ENCODE measurements around the gene POLH. TPM values are rescaled to one million over a fixed set of nuclear protein-coding genes. Genes with fewer than 3 reads are reported as not detected.

Gene POLH
- total and polyA plus RNA-seq, 9 of the 15 experiments (the other 6 are each of a cell fraction or from before 2014, with no cell fraction given), result 5.8 to 31.6 (median 20.6) TPM

- TF ChIP-seq RFX5 (IDR thresholded peaks at IDR 0.05; ENCODE audit: low read depth, low read length), result no peak
- TF ChIP-seq ATF4 (CRISPR knock-in tag; IDR thresholded peaks at IDR 0.05), result peak; percentile 81
- peak; percentile 60; the same call in 1 of the 2 replicates for TF ChIP-seq MECOM (CRISPR knock-in tag; IDR thresholded peaks at IDR 0.05)
- no peak; the same call in 1 of the 2 replicates for TF ChIP-seq HEY1 (CRISPR knock-in tag; IDR thresholded peaks at IDR 0.05; ENCODE audit: borderline replicate concordance)
- TF ChIP-seq, protein P1, sequence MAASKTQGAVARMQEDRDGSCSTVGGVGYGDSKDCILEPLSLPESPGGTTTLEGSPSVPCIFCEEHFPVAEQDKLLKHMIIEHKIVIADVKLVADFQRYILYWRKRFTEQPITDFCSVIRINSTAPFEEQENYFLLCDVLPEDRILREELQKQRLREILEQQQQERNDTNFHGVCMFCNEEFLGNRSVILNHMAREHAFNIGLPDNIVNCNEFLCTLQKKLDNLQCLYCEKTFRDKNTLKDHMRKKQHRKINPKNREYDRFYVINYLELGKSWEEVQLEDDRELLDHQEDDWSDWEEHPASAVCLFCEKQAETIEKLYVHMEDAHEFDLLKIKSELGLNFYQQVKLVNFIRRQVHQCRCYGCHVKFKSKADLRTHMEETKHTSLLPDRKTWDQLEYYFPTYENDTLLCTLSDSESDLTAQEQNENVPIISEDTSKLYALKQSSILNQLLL (CRISPR knock-in tag; IDR thresholded peaks at IDR 0.05; ENCODE audit: borderline replicate concordance), result no peak
- TF ChIP-seq TCF7 (IDR thresholded peaks at IDR 0.05; ENCODE audit: borderline replicate concordance), result no peak; the same call in 1 of the 2 replicates
- TF ChIP-seq RBFOX2 (IDR thresholded peaks at IDR 0.05; ENCODE audit: low read depth, low read length), result no peak
- no peak for TF ChIP-seq XRCC4 (IDR thresholded peaks at IDR 0.05; ENCODE audit: extremely low read depth, insufficient read depth, insufficient read length)
- TF ChIP-seq, protein P2, sequence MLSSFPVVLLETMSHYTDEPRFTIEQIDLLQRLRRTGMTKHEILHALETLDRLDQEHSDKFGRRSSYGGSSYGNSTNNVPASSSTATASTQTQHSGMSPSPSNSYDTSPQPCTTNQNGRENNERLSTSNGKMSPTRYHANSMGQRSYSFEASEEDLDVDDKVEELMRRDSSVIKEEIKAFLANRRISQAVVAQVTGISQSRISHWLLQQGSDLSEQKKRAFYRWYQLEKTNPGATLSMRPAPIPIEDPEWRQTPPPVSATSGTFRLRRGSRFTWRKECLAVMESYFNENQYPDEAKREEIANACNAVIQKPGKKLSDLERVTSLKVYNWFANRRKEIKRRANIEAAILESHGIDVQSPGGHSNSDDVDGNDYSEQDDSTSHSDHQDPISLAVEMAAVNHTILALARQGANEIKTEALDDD (IDR thresholded peaks at IDR 0.05), result peak; percentile 96
- peak; percentile 62 for TF ChIP-seq ZNF707 (CRISPR knock-in tag; conservative IDR thresholded peaks at IDR 0.05)
- TF ChIP-seq POLR2B (IDR thresholded peaks at IDR 0.05; ENCODE audit: low read depth, partially characterized antibody), result peak; percentile 76
- peak; percentile 90 for TF ChIP-seq GATAD2A (IDR thresholded peaks at IDR 0.05)
- TF ChIP-seq SMAD1 (IDR thresholded peaks at IDR 0.05; ENCODE audit: low read depth, low read length, partially characterized antibody), result peak; percentile 88
- TF ChIP-seq E2F8 (IDR thresholded peaks at IDR 0.05; ENCODE audit: low read depth, partially characterized antibody), result peak; percentile 52
- no peak for TF ChIP-seq TCFL5 (CRISPR knock-in tag; conservative IDR thresholded peaks at IDR 0.05)
- TF ChIP-seq TOE1 (IDR thresholded peaks at IDR 0.05; ENCODE audit: borderline replicate concordance), result peak; percentile 82
- no peak for TF ChIP-seq TOE1 (CRISPR knock-in tag; IDR thresholded peaks at IDR 0.05; ENCODE audit: borderline replicate concordance, low read depth)
- peak; percentile 96 for TF ChIP-seq ZNF589 (CRISPR knock-in tag; IDR thresholded peaks at IDR 0.05; ENCODE audit: low read depth)
- peak; percentile 96 for TF ChIP-seq MYNN (IDR thresholded peaks at IDR 0.05)
- no peak for TF ChIP-seq MYNN (CRISPR knock-in tag; IDR thresholded peaks at IDR 0.05)
- peak; percentile 77 for TF ChIP-seq ZNF41 (CRISPR knock-in tag; conservative IDR thresholded peaks at IDR 0.05)
- peak; percentile 64; the same call in 1 of the 2 replicates for TF ChIP-seq NFXL1 (CRISPR knock-in tag; IDR thresholded peaks at IDR 0.05)
These were observed 55.1 kb downstream of the POLH start (continued) for GRCh38 chr6:43630980-43631619.
